Measurements from ENCODE around the gene RAB44. TPM values are rescaled to one million over a fixed set of nuclear protein-coding genes. Genes with fewer than 3 reads are reported as not detected.

RAB44 gene
- total and polyA plus RNA-seq, 2 of the 4 experiments (the other 2 are of a cell fraction) = 0.03 TPM; not detected in 1

DNA sequence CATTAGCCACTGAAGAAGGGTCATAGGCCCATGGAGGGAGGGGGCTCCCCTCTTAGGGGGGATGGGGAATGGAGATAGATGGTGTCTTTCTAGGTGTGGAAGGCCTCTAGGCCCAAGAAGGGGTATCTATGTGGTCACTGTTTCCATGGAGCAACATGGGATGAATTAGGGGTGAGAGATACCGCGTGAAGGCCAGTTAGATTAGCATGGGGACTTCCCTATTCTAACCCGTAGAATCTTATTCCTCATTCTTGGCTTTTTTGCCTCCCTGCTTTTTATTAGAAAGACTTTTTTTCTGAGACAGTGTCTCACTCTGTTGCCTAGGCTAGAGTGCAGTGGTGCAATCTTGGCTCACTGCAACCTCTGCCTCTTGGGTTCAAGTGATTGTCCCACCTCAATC lies 3.2 kb downstream of the RAB44 start:
- CTCF ChIA-PET = interaction anchor here (0.9 kb wide), 1 partner anchor 24 kb away, joined by 3 read pairs; no protein-coding TSS in a partner anchor
- no peak for TF ChIP-seq CEBPB (IDR thresholded peaks at IDR 0.05; ENCODE audit: low read depth, low read length)
- no peak for TF ChIP-seq MAFK (IDR thresholded peaks at IDR 0.05; ENCODE audit: low read depth, low read length)
- no peak for TF ChIP-seq RAD21 (IDR thresholded peaks at IDR 0.05; ENCODE audit: low read length)
- TF ChIP-seq, protein P1, sequence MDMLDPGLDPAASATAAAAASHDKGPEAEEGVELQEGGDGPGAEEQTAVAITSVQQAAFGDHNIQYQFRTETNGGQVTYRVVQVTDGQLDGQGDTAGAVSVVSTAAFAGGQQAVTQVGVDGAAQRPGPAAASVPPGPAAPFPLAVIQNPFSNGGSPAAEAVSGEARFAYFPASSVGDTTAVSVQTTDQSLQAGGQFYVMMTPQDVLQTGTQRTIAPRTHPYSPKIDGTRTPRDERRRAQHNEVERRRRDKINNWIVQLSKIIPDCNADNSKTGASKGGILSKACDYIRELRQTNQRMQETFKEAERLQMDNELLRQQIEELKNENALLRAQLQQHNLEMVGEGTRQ (IDR thresholded peaks at IDR 0.05; ENCODE audit: low read depth, low read length) = no peak
- no peak for TF ChIP-seq RCOR1 (IDR thresholded peaks at IDR 0.05; ENCODE audit: insufficient replicate concordance, low read length)
- TF ChIP-seq RFX5 (IDR thresholded peaks at IDR 0.05; ENCODE audit: low read depth, low read length) = no peak
- no peak for TF ChIP-seq BHLHE40 (IDR thresholded peaks at IDR 0.05; ENCODE audit: low read depth, low read length)
- TF ChIP-seq NFE2L2 (IDR thresholded peaks at IDR 0.05; ENCODE audit: low read depth, low read length) = no peak
- no peak for TF ChIP-seq FOS (IDR thresholded peaks at IDR 0.05; ENCODE audit: low read depth, low read length)
- TF ChIP-seq MXI1 (IDR thresholded peaks at IDR 0.05; ENCODE audit: borderline replicate concordance, low read depth, low read length) = no peak
- in situ Hi-C loops (cut with MboI; ENCODE audit: low sequenced_read_pairs) (loop anchor here (5.0 kb wide), 1 partner anchor 51 kb away; no protein-coding TSS in a partner anchor), dilution Hi-C loops (cut with HindIII; ENCODE audit: low sequenced_read_pairs, unreplicated experiment) (no loop called here), intact Hi-C loops (cut with micrococcal nuclease) (no loop called here)
- no peak overlapping the region for H3K4me3 ChIP-seq (ENCODE audit: insufficient read depth, low read depth, low read length)
- no peak overlapping the region for H3K18ac ChIP-seq (ENCODE audit: low read depth, low read length)
- no peaks in the 10 kb centered on the region for H3K79me1 ChIP-seq (ENCODE audit: low read depth in 1 of 2, low read length in 2 of 2)
- H2AK9ac ChIP-seq (replicated peaks; ENCODE audit: low read depth, low read length, poor library complexity) = no peak overlapping the region
- POLR2A ChIA-PET (ENCODE audit: unreplicated experiment) = no interaction called here
- H2BK120ac ChIP-seq (ENCODE audit: low read depth, low read length) = no peak overlapping the region
- H4K20me1 ChIP-seq (ENCODE audit: insufficient read depth, low read length) = no peaks in the 10 kb centered on the region
- H2AK5ac ChIP-seq (ENCODE audit: low read depth, low read length) = no peak overlapping the region
- no peaks in the 10 kb centered on the region for H3K4me1 ChIP-seq (ENCODE audit: control insufficient read depth, insufficient read depth, low read length)
- H3K27me3 ChIP-seq (ENCODE audit: control insufficient read depth, insufficient read depth, low read length) = peaks cover 21% of the 10 kb centered on the region
- DNase-seq (no peak), ATAC-seq (ENCODE audit: low read depth) (no peak)
- H4K5ac ChIP-seq (ENCODE audit: low read depth, low read length) = no peak overlapping the region
- H2AFZ ChIP-seq (replicated peaks; ENCODE audit: low read length, poor library complexity) = no peak overlapping the region
- H3K9me1 ChIP-seq (ENCODE audit: insufficient read depth, low read length) = peaks cover 3% of the 10 kb centered on the region; the same call in 1 of the 2 replicates
- peaks cover 3% of the 10 kb centered on the region for H3K9me3 ChIP-seq (ENCODE audit: control insufficient read depth, insufficient read depth, low read length)
- no peak overlapping the region for H4K91ac ChIP-seq (ENCODE audit: insufficient read depth, low read depth, low read length)
- H2BK15ac ChIP-seq (ENCODE audit: low read depth, low read length) = no peak overlapping the region
- no peak overlapping the region for H2BK5ac ChIP-seq (ENCODE audit: low read depth, low read length, poor library complexity, severe bottlenecking)
- no peak overlapping the region for H3K4me2 ChIP-seq (ENCODE audit: low read depth, low read length)
- no peak overlapping the region for H3K56ac ChIP-seq (ENCODE audit: extremely low read depth, insufficient read depth, low read length)
- no TSS peak for BruUV-seq (replicated peaks)
- no peak overlapping the region for H3K27ac ChIP-seq (ENCODE audit: insufficient read depth, low read length)
- H4K8ac ChIP-seq (ENCODE audit: low read depth in 2 of 2, low read length in 2 of 2) = no peak overlapping the region
- no peak overlapping the region for H2BK20ac ChIP-seq (ENCODE audit: low read depth, low read length)
- H3K14ac ChIP-seq (replicated peaks; ENCODE audit: low read depth, low read length) = 0 out of 2 replicates have a peak overlapping the region, but pooled peaks have one; percentile 41
- no peak overlapping the region for H3K23ac ChIP-seq (ENCODE audit: low read depth, low read length)
- H3K36me3 ChIP-seq (ENCODE audit: control insufficient read depth, insufficient read depth, low read length) = no peaks in the 10 kb centered on the region
- H3K9ac ChIP-seq (ENCODE audit: low read depth, low read length) = no peak overlapping the region
- H3K4ac ChIP-seq (ENCODE audit: low read depth, low read length) = no peak overlapping the region
- WGBS, 2 experiments (ENCODE audit: extremely low coverage in 2 of 2, insufficient read length in 1 of 2) = no CpG with 5 or more reads among the region's 3 CpGs

Data from IMR-90 (cell line).